ENCODE data around the gene PAM16.

PAM16 gene

GRCh38 chr16:4383591-4384444 lies 32.7 kb upstream of the PAM16 start:
- no peak for DNase-seq (ENCODE audit: low spot score)

- no peak for DNase-seq (ENCODE audit: low spot score)
Observed at GRCh38 chr16:4382795-4383357, 31.8 kb upstream of the PAM16 start.

GRCh38 chr16:4381935-4382794 lies 31.0 kb upstream of the PAM16 start:
- DNase-seq (ENCODE audit: low spot score) = no peak

- no peak for DNase-seq (ENCODE audit: low spot score)
Observed at GRCh38 chr16:4381072-4381934, 30.2 kb upstream of the PAM16 start.

GRCh38 chr16:4380119-4381063 lies 29.3 kb upstream of the PAM16 start:
- DNase-seq (ENCODE audit: low spot score) = no peak

- no peak for DNase-seq (ENCODE audit: low spot score)
Observed at GRCh38 chr16:4378999-4379690, 28.0 kb upstream of the PAM16 start.

GRCh38 chr16:4378161-4378666 lies 27.1 kb upstream of the PAM16 start:
- DNase-seq (ENCODE audit: low spot score) = no peak

- no peak for DNase-seq (ENCODE audit: low spot score)
Observed at GRCh38 chr16:4377573-4378154, 26.5 kb upstream of the PAM16 start.

- DNase-seq (ENCODE audit: low spot score) = no peak
Observed at GRCh38 chr16:4376893-4377572, 25.9 kb upstream of the PAM16 start.

GRCh38 chr16:4376126-4376892 lies 25.2 kb upstream of the PAM16 start:
- no peak for DNase-seq (ENCODE audit: low spot score)

- no peak for DNase-seq (ENCODE audit: low spot score)
Observed at GRCh38 chr16:4375717-4376116, 24.6 kb upstream of the PAM16 start.

GRCh38 chr16:4373909-4374742 lies 23.0 kb upstream of the PAM16 start:
- no peak for DNase-seq (ENCODE audit: low spot score)

- DNase-seq (ENCODE audit: low spot score) = no peak
Observed at GRCh38 chr16:4373356-4373908, 22.3 kb upstream of the PAM16 start.

GRCh38 chr16:4372578-4373355 lies 21.6 kb upstream of the PAM16 start:
- DNase-seq (ENCODE audit: low spot score) = no peak

GRCh38 chr16:4372001-4372577 lies 21.0 kb upstream of the PAM16 start:
- DNase-seq (ENCODE audit: low spot score) = no peak

Measured in CD4-positive, alpha-beta T cell treated with Interleukin-6 at 100 ng/mL for 8 hours (primary cell).